Parathyroid adenoma (tissue), 2 donors: ENCODE measurements around the gene TGFBR1.

Experiments used
- H2AFZ ChIP-seq: fragments of 300-600 bp; sonication (generic); one replicate; pipeline ENCODE4 v1.7.0; 2017; ENCODE audit warnings: antibody characterized with exemption, mild to moderate bottlenecking
- H3K27ac ChIP-seq: fragments of 300-600 bp; sonication (generic); one replicate; pipeline ENCODE4 v1.7.0; 2017
- H3K27me3 ChIP-seq: fragments of 300-600 bp; sonication (generic); one replicate; pipeline ENCODE4 v1.7.0; 2017; ENCODE audit warnings: low read length; ENCODE audit not compliant: control insufficient read depth, insufficient read depth
- H3K36me3 ChIP-seq: fragments of 300-600 bp; sonication (generic); one replicate; pipeline ENCODE4 v1.7.0; 2017; ENCODE audit warnings: low read length; ENCODE audit not compliant: control insufficient read depth, insufficient read depth
- H3K4me1 ChIP-seq: fragments of 300-600 bp; sonication (generic); one replicate; pipeline ENCODE4 v1.7.0; 2017; ENCODE audit warnings: control low read depth
- H3K4me2 ChIP-seq: fragments of 300-600 bp; sonication (generic); one replicate; pipeline ENCODE4 v1.7.0; 2017; ENCODE audit warnings: low read length
- H3K4me3 ChIP-seq: fragments of 300-600 bp; sonication (generic); one replicate; pipeline ENCODE4 v1.7.0; 2017; ENCODE audit warnings: low read depth, low read length
- H3K79me2 ChIP-seq: fragments of 300-600 bp; sonication (generic); one replicate; pipeline ENCODE4 v1.7.0; 2017; ENCODE audit warnings: control low read depth
- H3K9ac ChIP-seq: fragments of 300-600 bp; sonication (generic); one replicate; pipeline ENCODE4 v1.7.0; 2017; ENCODE audit warnings: mild to moderate bottlenecking
- H3K9me3 ChIP-seq: fragments of 300-600 bp; sonication (generic); one replicate; pipeline ENCODE4 v1.7.0; 2017; ENCODE audit warnings: low read length; ENCODE audit not compliant: control insufficient read depth
- TF ChIP-seq, protein P1 (sequence below): fragments of 300-600 bp; sonication (generic); IDR thresholded peaks from one replicate; pipeline ENCODE4 v1.7.0; 2017; ENCODE audit warnings: antibody characterized with exemption, mild to moderate bottlenecking
- donor health status: primary hyperparathyroidism.

Gene TGFBR1

DNA sequence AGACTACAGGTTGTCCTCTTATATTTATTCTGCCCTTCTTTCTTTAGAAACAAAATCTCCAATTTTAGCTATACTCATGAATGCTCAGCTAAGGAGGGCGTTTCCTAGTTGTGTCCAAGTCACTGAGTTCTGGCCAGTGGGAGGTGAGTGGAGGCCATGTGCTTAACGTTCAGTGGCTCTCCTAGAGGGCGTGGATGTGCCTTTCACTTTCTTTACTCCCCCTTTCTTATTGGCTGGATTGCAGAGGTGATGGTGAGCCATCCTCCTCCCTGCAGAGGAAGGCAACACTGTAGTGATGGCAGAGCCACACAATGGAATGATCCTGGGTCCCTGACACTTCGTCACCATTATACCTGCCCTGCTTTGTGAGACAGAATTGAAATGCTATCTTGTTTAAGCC lies 62.2 kb downstream of the TGFBR1 start:
- Histone ChIP-seq H3K27ac (no peak overlapping the region), H3K79me2 (no peaks in the 10 kb centered on the region), H3K27me3 (no peaks in the 10 kb centered on the region), H3K36me3 (no peaks in the 10 kb centered on the region), H2AFZ (no peak overlapping the region), H3K9me3 (no peaks in the 10 kb centered on the region), H3K4me3 (no peak overlapping the region), H3K4me1 (no peaks in the 10 kb centered on the region), H3K4me2 (no peak overlapping the region), H3K9ac (no peak overlapping the region)
- TF ChIP-seq, protein P1, sequence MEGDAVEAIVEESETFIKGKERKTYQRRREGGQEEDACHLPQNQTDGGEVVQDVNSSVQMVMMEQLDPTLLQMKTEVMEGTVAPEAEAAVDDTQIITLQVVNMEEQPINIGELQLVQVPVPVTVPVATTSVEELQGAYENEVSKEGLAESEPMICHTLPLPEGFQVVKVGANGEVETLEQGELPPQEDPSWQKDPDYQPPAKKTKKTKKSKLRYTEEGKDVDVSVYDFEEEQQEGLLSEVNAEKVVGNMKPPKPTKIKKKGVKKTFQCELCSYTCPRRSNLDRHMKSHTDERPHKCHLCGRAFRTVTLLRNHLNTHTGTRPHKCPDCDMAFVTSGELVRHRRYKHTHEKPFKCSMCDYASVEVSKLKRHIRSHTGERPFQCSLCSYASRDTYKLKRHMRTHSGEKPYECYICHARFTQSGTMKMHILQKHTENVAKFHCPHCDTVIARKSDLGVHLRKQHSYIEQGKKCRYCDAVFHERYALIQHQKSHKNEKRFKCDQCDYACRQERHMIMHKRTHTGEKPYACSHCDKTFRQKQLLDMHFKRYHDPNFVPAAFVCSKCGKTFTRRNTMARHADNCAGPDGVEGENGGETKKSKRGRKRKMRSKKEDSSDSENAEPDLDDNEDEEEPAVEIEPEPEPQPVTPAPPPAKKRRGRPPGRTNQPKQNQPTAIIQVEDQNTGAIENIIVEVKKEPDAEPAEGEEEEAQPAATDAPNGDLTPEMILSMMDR: no peak

DNA sequence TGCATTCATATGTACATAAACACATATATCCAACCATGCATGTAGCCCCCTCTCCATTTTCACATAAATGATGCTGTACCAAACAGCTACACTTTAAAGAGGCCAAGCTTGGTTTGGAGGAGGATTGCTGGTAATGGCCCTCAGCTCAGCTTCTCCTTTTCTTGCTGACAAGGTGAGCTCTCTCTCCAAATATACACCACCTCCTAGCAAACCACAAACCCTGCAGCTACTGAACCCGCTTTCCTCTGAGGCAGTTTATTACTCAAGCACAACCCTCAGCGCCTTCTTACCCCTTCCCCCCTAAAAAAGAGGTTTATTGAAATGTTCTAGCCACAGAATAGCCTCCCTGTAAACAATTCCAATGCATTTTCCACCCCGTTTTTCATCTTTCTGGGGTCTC lies 62.8 kb downstream of the TGFBR1 start:
- no peaks in the 10 kb centered on the region for H3K36me3 ChIP-seq
- H3K4me1 ChIP-seq: no peaks in the 10 kb centered on the region
- TF ChIP-seq, protein P1: no peak
- H2AFZ ChIP-seq: no peak overlapping the region
- H3K9me3 ChIP-seq: no peaks in the 10 kb centered on the region
- H3K4me2 ChIP-seq: no peak overlapping the region
- H3K79me2 ChIP-seq: no peaks in the 10 kb centered on the region
- no peak overlapping the region for H3K4me3 ChIP-seq
- no peak overlapping the region for H3K9ac ChIP-seq
- H3K27ac ChIP-seq: no peak overlapping the region
- no peaks in the 10 kb centered on the region for H3K27me3 ChIP-seq

DNA sequence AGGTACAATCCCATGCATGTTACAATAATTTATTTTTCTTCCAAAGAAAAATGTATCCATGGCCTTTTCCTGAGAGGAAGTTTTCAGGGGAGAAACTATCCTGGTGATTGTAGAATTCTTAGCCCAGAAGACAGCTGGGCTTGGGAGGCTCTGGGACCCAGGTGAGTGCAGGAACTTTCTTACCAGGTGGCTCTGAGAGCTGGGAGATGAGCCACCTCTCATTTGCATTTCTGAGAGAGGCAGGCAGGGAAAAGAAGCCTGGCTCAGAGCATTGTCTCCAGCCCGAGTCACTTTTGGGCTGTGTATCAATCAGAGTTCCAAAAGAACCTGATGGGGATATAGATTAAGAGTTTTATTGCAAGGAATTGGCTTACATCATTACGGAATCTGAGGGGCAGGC lies 64.2 kb downstream of the TGFBR1 start:
- TF ChIP-seq, protein P1: no peak
- no peaks in the 10 kb centered on the region for H3K4me1 ChIP-seq
- no peaks in the 10 kb centered on the region for H3K36me3 ChIP-seq
- no peak overlapping the region for H3K27ac ChIP-seq
- H3K4me3 ChIP-seq: no peak overlapping the region
- no peaks in the 10 kb centered on the region for H3K27me3 ChIP-seq
- H3K4me2 ChIP-seq: no peak overlapping the region
- H3K9me3 ChIP-seq: no peaks in the 10 kb centered on the region
- no peak overlapping the region for H3K9ac ChIP-seq
- H2AFZ ChIP-seq: no peak overlapping the region
- no peaks in the 10 kb centered on the region for H3K79me2 ChIP-seq

DNA sequence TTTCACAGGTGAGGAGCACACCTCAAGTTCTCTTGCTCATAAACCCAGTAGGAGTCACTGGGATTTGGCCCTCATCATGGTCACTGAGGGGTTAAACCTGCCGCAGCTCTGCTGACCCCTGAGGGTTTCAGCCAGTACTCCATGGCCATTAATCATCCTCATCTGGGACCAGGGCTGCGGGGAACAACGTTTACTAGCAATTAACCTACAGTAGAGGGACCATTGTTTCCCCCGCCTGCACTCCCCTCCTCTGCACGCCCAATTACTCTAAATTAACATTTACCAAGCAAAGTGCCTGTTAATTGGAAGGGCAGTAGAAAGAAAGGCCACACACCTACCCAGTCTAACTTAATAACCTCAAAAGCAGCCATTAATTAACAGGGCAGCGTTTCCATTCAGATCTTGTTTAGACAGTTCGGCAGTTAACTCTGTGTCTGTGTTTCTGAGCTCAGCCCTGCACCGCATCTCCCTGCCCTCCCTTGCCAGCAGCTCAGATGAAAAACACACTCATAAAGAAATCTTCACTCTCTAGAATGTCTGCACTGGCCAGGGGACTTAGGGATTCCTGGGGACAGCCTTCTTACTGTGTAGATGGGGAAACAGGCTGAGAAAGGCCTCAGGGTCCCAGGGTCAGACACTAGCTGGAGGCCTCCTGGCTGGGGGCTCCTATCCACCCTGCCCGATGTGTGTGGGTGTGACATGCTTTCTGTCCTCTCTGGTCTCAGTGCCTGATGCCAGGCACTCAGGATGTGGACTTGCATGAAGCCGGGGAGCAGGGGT lies 65.3 kb downstream of the TGFBR1 start:
- Histone ChIP-seq H3K36me3 (no peaks in the 10 kb centered on the region), H3K4me2 (no peak overlapping the region), H3K4me1 (no peaks in the 10 kb centered on the region), H3K4me3 (no peak overlapping the region), H3K79me2 (no peaks in the 10 kb centered on the region), H2AFZ (no peak overlapping the region), H3K27me3 (no peaks in the 10 kb centered on the region), H3K27ac (no peak overlapping the region), H3K9me3 (no peaks in the 10 kb centered on the region), H3K9ac (no peak overlapping the region)
- TF ChIP-seq, protein P1: no peak
